Stimulated activated CD4-positive, alpha-beta T cell treated with anti-CD3 and anti-CD28 coated beads, Interleukin-2, amount 100 ng/mL, for 24 hours (primary cell): ENCODE data around the gene ANKDD1A.

Source experiments
- DNase-seq, 2 donors: peaks; one replicate each; pipeline ENCODE4 v3.0.0-alpha.2; 2020

The ANKDD1A gene

DNA sequence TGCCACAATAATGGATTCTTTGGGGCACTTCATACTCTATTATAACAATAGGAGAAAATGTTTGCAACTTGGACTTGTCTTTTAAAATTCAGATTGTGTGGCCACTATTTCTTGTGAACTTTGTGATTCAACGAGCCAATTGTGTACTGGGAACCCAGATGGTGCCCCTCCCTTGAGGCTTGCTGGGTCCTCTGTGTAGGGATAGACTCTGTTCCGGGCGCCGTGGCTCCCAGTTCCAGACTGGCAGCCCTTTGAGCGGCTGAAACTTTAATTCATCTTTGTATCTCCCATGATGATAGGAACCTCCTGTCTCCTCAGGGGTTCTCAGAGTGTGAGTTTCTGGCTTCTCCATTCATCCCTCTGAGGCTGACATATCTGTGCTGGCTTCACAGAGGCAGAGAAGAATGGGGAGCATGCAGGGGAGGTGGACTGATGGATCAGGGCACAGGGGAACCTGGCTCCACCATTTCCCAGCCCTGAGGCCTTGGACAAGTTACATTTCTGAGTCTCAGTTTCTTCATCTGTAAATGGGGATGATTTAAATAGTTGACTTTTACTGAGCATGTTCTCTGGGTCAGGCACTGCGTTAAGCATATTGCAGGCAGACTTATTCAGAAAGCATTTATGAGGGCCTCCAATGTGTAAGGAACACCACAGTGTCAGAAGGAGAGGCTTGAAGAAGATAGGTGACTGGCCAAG, 15.2 kb upstream of the ANKDD1A start:
- DNase-seq = no peak

DNA sequence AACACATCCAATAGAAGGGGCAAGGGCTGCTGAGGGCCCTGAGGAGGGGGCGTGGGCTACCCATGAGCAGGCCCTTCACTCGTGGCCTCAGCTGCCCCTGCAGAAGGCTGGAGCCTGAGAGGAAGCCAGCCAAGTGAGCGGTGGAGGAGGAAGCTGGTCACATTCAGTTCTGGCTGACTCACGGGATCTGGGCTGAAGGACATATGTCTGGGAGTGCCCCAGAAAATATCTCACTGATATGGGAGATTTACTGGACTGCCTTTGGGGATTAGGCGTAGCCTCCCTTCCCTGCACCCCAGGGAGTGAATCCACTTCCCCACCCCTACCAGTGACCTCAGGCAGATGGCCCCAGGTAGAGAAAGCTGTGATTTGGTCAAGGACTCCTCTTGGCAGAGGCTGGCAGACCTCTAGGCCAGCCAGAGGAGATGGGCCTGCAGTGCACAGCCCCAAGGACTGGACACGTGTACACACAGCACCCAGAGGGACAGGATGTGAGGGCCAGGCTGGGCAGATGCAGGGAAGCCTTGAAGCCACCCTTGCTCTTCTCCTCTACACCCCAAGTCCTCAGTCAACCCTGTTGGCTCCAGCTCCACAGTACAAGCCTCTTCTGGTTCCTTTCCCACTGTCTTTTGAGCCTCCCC, 14.2 kb upstream of the ANKDD1A start:
- no peak for DNase-seq

DNA sequence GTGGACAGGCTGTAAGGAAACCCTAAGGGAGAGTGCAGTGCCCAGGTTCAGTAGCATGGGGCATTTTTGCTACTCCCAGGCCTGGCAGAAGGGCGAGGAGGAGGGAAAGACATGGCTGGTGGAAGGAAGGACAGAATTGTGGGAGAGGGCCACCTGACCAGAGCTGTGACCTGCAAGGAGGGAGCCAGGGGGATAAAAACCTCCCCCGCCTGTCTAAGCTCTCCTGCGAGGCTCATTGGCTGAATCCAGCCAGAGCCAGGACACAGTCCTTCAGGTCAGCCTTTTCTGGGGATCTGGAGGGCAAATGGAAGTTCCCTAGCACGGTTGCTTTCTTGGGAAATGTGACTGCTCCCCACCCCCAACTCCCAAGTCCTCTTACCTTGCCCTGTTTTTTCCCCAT, 13.3 kb upstream of the ANKDD1A start:
- no peak for DNase-seq

DNA sequence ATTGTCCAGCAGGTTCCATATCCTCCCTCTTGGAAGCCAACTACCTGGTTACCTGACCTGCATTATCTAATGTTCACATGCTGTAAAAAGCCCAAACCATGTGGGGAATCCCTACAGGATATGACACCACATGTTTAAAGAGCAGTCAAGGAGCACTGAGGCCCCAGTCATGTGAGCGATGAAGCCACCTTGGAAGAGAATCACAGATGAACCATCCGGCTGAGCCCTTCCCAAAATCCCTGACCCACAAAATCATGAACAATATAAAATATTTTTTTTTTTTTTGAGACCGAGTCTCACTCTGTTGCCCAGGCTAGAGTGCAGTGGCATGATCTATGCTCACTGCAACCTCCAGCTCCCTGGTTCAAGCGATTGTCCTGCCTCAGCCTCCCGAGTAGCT, 10.6 kb upstream of the ANKDD1A start:
- DNase-seq = no peak

DNA sequence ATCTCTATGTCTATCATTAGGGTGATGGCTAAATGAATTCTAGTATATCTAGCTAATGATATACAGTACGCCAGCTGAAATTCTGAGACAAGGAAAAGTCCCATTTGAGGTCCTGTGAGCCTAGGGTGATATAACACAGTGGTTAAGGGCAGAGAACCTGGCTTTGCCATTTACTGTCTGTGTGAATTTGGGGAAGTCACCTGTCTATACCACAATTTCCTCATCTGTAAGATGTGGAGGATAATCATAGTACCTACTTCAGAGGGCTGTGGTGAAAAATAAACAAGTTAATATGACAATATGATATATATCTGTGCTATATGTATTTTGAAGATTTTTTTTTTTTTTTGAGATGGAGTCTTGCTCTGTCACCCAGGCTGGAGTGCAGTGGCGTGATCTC, 9.8 kb upstream of the ANKDD1A start:
- no peak for DNase-seq

GRCh38 chr15:64902863-64903262, 8.8 kb upstream of the ANKDD1A start:
- no peak for DNase-seq

DNA sequence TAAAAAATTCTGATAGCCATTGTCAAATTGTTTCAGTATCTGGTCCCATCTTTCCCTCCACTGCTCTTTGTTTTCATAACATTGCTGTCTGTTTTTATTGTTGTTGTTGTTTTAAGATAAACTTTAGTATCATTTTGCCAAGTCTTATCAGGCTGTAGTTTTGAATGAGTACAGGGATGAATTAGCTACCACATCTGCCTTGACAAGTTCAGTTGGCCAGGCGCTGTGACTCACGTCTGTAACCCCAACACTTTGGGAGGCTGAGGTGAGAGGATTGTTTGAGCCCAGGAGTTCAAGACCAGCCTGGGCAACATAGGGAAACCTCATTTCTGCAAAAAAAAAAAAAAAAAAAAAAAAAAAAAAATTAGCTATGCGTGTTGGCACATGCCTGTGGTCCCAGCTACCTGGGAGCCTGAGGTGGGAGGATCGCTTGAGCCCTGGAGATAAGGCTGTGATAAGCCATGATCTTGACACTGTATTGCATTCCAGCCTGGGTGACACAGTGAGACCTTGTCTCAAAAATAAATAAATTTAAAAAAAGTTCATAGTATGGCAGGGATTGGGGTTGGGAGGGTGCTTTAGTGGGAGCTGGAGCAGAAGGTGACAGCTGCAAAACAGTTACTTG, 8.3 kb upstream of the ANKDD1A start:
- no peak for DNase-seq

- DNase-seq = no peak
These were observed 7.5 kb upstream of the ANKDD1A start for GRCh38 chr15:64904189-64904588.

GRCh38 chr15:64905119-64905831, 6.4 kb upstream of the ANKDD1A start:
- DNase-seq = peak; percentile 84 to 87

GRCh38 chr15:64905941-64906340, 5.8 kb upstream of the ANKDD1A start:
- no peak for DNase-seq

- DNase-seq = no peak
These were observed 5.3 kb upstream of the ANKDD1A start for GRCh38 chr15:64906402-64906801.

DNA sequence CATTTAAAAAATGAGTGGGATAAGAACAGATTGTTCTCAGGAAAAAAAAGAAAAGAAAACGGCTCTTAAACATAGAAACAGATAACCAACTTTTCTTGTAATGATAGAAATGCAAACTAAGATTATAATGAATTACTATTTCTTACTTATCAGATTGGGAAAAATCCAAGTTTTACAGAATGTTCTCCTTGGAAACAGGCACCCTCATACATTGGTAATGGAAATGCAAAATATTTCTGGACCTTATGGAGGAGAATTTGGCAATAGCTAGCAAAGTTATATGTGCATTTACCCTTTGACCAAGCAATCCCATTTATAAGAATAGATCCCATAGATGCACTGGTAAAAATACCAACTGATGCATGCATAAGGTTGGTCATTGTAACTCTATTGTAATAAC, 3.7 kb upstream of the ANKDD1A start:
- DNase-seq = no peak

DNA sequence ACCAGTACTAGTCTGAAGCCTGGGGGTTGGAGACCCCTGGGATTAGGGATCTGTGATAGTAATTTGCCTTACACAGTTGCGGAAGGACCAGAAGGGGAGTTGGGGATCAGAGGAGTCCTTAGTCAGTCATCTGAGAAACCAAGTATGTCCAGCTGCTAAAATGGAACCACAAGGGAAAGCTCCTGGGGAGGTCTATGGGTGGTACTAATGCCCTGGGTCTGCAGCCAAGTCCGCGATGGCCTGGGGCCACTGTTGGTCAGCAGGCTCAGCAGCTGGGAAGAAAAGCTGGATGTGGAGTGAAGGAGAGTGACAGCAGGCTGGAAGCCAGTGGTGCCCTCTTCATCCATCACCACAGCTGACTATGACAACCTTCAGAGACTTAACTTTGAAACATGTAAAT, 2.2 kb upstream of the ANKDD1A start:
- DNase-seq = no peak

GRCh38 chr15:64912379-64913325, 950 bp downstream of the ANKDD1A start:
- no peak for DNase-seq

DNA sequence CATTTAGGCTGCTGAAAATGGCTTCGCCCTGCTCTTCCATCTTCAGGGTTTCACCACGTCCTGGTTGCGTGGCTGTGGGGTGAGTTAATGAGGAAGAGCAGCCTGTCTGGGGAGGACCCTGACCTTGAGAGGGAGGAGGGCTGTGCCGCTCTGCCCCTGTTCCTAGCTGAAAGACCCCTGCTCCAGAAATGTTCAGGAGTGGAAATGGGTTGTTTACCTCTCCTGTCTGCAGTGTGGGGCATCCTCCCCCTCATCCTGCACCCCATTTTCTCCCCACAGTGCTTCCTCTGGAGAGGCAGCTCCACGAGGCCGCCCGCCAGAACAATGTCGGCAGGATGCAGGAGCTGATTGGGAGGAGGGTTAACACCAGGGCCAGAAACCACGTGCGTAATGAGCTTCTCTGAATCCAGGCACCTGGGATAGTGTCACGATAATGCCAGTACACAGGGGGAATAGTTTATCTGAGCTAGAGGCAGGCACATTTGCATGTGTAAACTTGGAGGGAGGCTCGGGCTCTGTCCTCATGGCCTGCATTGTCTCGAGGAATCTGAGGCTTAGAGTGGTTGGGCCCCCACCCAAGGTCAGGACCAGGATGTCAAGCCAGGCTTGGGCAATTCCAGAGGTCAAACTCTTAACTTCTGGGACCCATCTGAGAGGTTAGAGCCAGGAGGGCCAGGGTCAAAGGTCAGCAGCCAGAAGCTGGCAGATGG, 4.0 kb downstream of the ANKDD1A start:
- DNase-seq = no peak

DNA sequence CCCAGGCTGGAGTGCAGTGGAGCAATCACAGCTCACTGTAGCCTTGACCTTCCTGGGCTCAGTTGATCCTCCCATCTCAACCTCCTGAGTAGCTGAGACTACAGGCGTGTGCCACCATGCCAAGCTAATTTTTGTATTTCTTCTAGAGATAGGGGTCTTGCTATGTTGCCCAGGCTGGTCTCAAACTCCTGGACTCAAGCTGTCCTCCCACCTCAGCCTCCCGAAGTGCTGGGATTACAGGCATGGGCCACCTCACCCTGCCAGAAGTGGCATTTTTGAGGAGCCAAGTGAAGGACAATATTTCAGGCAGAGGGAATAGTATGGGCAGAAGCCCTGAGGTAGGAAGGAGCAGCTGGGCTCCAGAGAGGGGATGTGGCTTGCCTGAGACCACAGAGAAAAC, 4.7 kb downstream of the ANKDD1A start:
- no peak for DNase-seq

DNA sequence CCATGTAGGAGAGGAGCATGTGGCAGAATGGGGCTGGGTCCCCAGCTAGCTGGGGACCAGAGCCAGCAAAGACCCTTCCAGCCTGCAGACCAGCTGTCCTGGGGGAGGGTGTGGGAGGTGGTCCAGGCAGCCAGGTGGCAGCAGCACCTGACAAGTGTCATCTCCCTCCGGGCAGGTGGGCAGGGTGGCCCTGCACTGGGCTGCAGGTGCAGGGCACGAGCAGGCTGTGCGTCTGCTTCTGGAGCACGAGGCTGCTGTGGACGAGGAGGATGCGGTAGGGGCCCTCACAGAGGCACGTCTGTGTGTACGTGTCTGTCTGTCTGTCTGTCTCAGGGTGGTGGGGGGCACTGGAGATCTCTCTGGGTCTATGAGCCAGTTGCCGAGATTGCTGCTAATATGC, 5.5 kb downstream of the ANKDD1A start:
- no peak for DNase-seq

DNA sequence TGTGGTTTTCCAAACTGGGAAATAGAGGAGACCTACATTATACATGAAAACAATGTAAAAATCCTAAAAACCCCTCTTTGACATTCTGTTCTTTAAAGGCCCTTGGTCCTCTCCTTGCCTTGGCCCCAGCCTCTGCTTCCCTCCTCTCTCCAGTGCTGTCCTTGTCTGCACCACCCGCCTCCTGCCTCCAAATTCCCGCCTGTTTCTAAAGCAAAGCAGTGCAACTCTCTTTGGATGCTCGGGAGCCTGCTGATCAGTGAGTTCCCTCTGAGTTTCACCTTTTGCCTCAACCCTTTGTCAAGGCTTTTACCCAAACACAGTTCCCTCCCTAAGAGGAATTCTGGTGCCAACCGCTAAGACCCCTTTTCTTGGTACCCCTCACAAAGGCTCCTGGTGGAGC, 8.0 kb downstream of the ANKDD1A start:
- DNase-seq = no peak

GRCh38 chr15:64921711-64922110, 10.0 kb downstream of the ANKDD1A start:
- DNase-seq = no peak

DNA sequence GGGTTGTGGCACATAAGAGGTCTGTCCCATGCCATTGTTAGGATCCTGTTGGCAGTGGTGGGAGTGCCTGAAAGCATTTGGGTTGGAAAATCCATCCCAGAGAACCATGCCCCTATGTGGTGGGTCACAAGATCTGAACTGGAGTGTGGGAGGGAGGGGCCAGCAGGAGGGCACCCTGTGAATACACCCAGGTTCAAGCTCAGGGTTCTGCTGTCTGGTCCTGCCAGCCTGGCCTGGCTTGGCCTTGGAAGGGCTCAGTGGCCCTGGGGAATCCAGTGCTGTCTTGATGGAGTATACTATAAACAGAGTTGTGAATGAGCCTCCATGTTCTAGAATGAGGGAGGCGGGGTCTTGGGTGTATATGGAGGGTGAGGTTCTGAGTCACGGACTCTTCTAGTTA, 11.8 kb downstream of the ANKDD1A start:
- DNase-seq = no peak

DNA sequence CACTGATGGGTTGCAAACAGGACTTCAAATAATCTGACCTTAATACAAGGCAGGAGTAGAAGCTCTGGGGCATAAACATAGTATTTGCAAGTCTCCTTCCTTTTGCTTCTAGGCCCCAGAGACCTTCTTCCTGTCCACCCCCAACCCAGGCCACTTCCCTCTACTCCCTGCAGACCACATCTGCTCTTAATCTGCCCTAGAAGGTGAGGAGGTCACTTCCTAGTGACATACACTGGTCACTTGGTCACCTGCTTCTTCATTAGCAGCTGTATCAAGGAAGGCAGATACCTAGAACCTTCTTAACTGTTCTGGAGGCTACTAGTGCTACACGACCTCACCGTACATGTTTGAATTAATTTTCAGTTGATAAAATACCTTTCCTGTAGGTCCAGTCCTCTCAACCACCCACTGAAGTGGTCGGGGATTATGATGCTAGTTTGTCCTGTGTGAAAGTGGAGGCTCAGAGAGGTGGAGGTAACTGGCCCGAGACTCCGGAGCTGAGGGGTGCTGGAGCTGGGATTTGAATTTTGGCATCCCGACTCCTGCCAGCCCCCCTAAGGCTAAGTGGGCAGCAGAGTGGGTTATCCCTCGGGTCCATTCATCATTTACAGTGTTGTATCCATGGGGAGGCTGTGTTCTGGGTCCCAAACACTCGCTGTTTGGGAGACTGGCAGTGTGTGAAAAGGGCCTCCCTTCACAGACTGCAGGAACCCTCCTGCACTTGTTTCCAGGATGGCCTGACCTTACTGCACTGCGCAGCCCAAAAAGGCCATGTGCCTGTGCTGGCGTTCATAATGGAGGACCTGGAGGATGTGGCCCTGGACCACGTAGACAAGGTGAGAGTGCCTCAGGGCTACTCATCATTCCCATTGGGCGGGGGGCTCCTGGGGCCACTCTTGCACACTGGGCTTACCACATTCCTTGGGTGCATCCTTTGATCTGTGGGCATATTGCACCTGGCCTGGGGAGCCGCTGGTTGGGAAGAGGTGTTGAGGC, 13.9 kb downstream of the ANKDD1A start:
- no peak for DNase-seq
